ENCODE results near the gene HOXD8.

DNA sequence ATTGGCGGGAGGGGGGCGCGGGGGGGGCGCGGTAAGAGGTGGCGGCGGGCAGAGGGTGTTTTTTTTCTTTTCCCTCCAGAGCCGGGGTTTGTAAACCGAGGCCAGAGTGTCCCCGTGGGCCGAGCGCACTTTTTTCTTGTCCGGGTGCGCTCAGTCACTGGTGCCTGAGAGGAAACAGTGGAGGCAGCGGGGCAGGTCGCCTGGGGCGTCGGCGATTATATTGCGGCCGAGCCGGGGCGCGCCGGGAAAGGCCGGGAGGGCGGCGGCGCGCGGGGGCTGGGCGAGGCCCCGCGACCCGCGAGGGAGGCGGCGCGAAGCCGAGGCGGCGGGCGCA is 275 bp downstream of the HOXD8 start:
- TF ChIP-seq, protein P1, sequence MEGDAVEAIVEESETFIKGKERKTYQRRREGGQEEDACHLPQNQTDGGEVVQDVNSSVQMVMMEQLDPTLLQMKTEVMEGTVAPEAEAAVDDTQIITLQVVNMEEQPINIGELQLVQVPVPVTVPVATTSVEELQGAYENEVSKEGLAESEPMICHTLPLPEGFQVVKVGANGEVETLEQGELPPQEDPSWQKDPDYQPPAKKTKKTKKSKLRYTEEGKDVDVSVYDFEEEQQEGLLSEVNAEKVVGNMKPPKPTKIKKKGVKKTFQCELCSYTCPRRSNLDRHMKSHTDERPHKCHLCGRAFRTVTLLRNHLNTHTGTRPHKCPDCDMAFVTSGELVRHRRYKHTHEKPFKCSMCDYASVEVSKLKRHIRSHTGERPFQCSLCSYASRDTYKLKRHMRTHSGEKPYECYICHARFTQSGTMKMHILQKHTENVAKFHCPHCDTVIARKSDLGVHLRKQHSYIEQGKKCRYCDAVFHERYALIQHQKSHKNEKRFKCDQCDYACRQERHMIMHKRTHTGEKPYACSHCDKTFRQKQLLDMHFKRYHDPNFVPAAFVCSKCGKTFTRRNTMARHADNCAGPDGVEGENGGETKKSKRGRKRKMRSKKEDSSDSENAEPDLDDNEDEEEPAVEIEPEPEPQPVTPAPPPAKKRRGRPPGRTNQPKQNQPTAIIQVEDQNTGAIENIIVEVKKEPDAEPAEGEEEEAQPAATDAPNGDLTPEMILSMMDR (IDR thresholded peaks at IDR 0.05) = no peak
- TF ChIP-seq REST (IDR thresholded peaks at IDR 0.05; ENCODE audit: insufficient read depth in 1 of 2, low read depth in 2 of 2, low read length in 1 of 2) (no peak), POLR2AphosphoS5 (IDR thresholded peaks at IDR 0.05; ENCODE audit: low read depth, low read length) (no peak)
